GM12891 (cell line): ENCODE measurements around the gene CEACAM18.

Experiments
- POLR2A ChIP-seq: IDR thresholded peaks from 2 replicates; pipeline ENCODE4 v1.6.1; 2011; ENCODE audit warnings: low read depth, low read length, control low read depth
- POLR2AphosphoS5 ChIP-seq: IDR thresholded peaks from 2 replicates; pipeline ENCODE4 v1.6.1; 2011; ENCODE audit warnings: low read depth, low read length, control low read depth
- SPI1 ChIP-seq: IDR thresholded peaks from 2 replicates; pipeline ENCODE4 v1.6.1; 2011; ENCODE audit warnings: low read depth, low read length, control low read depth
- TAF1 ChIP-seq: IDR thresholded peaks from 2 replicates; pipeline ENCODE4 v1.6.1; 2011; ENCODE audit warnings: low read depth, low read length, control low read depth

- TF ChIP-seq TAF1 (no peak), POLR2A (no peak), POLR2AphosphoS5 (no peak), SPI1 (no peak)
Observed at GRCh38 chr19:51476164-51476563, 2.2 kb upstream of the CEACAM18 start.
